Nephron (organoid): Measurements from ENCODE around the gene MGAT4A.

Source experiments
- H3K27ac Mint-ChIP-seq, 3 experiments: 2 replicates each; pipeline ENCODE4 v1.8.0; 2020; ENCODE audit warnings: mixed read lengths in 3 of 3, mild to moderate bottlenecking in 2 of 3, moderate library complexity in 1 of 3
- H3K27me3 Mint-ChIP-seq: 2 replicates; pipeline ENCODE4 v1.8.0; 2021; ENCODE audit warnings: low read depth, mild to moderate bottlenecking, moderate library complexity, mixed read lengths
- H3K36me3 Mint-ChIP-seq: 2 replicates; pipeline ENCODE4 v1.8.0; 2020; ENCODE audit warnings: low read depth, mixed read lengths
- H3K4me1 Mint-ChIP-seq: 2 replicates; pipeline ENCODE4 v1.8.0; 2020; ENCODE audit warnings: mixed read lengths
- H3K4me3 Mint-ChIP-seq, 3 experiments: 2 replicates each; pipeline ENCODE4 v1.8.0; 2020; ENCODE audit warnings: mild to moderate bottlenecking in 3 of 3, mixed read lengths in 3 of 3, moderate library complexity in 2 of 3
- H3K9me3 Mint-ChIP-seq: 2 replicates; pipeline ENCODE4 v1.8.0; 2020; ENCODE audit warnings: mixed read lengths
- TF ChIP-seq, protein P1 (sequence below), 3 experiments: fragments of 200-600 bp; sonication (generic); IDR thresholded peaks; one replicate each; pipeline ENCODE4 v1.5.0; 2021; ENCODE audit warnings: antibody characterized with exemption in 3 of 3; ENCODE audit not compliant: unreplicated experiment in 3 of 3

MGAT4A gene

DNA sequence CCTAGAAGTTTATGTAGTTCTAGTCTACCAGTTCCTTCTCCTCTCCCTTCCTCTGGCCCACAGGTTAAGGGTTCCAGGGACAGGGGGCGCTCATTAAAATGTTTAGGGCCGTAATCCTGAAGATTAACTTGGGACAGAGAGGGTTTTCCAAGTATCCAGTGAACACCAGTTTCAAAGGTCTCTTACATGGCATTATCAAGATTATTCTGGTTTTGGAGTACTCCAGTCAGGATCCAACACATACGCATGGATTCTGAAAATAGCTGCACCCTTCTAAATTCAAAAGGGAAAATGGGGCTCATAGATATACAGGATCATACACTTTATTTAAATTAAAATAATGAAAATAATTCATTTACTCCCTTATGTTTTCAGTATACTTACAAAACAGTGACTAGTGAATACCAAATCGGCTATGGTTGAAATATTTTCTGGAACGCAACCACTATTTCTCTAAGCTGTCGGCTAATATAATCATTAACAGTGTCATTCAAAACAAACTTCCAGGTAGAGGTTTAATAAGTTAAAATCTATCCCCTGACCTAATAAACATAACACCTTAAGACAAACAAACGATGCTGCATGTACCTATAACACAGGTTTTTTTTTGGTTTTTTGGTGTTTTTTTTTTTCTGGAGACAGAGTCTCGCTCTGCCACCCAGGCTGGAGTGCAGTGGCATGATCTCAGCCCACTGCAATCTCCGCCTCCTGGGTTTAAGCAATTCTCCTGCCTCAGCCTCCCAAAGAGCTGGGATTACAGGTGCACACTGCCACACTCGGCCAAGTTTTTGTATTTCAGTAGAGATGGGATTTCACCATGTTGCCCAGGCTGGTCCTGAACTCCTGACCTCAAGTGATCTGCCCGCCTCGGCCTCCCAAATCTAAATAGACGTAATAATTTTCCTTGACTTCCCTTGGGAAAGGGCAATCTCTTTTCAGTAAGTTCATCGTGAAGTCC is 44.7 kb downstream of the MGAT4A start:
- Mint-ChIP-seq H3K4me1 (no peaks in the 10 kb centered on the region), H3K27ac (peak overlapping the region; percentile 86 to 93 (median 87)), H3K27me3 (no peaks in the 10 kb centered on the region), H3K4me3 (no peak overlapping the region), H3K36me3 (no peaks in the 10 kb centered on the region), H3K9me3 (no peaks in the 10 kb centered on the region)
- TF ChIP-seq, protein P1, sequence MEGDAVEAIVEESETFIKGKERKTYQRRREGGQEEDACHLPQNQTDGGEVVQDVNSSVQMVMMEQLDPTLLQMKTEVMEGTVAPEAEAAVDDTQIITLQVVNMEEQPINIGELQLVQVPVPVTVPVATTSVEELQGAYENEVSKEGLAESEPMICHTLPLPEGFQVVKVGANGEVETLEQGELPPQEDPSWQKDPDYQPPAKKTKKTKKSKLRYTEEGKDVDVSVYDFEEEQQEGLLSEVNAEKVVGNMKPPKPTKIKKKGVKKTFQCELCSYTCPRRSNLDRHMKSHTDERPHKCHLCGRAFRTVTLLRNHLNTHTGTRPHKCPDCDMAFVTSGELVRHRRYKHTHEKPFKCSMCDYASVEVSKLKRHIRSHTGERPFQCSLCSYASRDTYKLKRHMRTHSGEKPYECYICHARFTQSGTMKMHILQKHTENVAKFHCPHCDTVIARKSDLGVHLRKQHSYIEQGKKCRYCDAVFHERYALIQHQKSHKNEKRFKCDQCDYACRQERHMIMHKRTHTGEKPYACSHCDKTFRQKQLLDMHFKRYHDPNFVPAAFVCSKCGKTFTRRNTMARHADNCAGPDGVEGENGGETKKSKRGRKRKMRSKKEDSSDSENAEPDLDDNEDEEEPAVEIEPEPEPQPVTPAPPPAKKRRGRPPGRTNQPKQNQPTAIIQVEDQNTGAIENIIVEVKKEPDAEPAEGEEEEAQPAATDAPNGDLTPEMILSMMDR (IDR thresholded peaks at IDR 0.05; ENCODE audit: unreplicated experiment in 3 of 3): no peak

DNA sequence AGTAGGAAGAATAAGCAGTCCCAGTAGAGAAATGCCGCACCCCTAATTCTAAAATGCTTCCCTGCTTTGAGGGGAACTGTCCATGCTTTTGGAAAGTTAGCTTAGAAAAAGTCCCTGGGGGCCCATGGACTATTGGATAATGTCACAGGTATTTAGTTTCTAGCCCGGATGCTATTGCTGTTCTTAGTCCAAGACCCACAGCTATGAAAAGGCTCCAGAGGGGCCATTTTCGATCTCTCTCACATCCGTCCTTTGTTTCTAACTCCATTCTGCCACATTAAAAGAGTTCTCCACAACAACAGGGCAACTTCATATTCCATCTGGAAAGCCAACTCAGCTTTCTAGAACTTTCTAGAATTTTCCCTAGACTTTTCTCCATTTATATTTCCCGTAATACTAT is 47.2 kb downstream of the MGAT4A start:
- no peaks in the 10 kb centered on the region for H3K36me3 Mint-ChIP-seq
- TF ChIP-seq, protein P1 (IDR thresholded peaks at IDR 0.05; ENCODE audit: unreplicated experiment in 3 of 3): no peak
- no peaks in the 10 kb centered on the region for H3K9me3 Mint-ChIP-seq
- peak overlapping the region in 1 of 3 experiments; percentile 59 for H3K27ac Mint-ChIP-seq
- H3K4me3 Mint-ChIP-seq: no peak overlapping the region
- no peaks in the 10 kb centered on the region for H3K4me1 Mint-ChIP-seq
- no peaks in the 10 kb centered on the region for H3K27me3 Mint-ChIP-seq

DNA sequence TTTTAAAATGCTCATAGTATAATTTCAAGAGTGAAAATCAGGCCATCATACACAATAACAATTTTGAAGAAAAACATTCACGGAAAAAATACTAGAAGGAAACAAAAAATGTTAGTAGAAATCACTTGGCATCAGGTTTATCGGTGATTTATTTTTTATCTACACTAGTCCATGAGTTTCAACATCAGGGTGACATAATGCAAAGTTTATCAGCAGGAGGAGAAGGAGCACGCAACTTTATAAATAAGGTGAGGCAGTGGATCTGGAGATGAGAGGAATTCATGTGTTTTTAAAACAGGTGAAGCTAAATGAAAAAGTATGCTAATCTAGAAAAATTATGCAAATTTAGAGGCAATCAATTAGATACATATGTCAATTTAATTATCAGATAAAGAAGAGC is 54.2 kb downstream of the MGAT4A start:
- H3K36me3 Mint-ChIP-seq: peaks cover 22% of the 10 kb centered on the region
- peaks cover 11% of the 10 kb centered on the region for H3K9me3 Mint-ChIP-seq
- H3K4me1 Mint-ChIP-seq: no peaks in the 10 kb centered on the region

DNA sequence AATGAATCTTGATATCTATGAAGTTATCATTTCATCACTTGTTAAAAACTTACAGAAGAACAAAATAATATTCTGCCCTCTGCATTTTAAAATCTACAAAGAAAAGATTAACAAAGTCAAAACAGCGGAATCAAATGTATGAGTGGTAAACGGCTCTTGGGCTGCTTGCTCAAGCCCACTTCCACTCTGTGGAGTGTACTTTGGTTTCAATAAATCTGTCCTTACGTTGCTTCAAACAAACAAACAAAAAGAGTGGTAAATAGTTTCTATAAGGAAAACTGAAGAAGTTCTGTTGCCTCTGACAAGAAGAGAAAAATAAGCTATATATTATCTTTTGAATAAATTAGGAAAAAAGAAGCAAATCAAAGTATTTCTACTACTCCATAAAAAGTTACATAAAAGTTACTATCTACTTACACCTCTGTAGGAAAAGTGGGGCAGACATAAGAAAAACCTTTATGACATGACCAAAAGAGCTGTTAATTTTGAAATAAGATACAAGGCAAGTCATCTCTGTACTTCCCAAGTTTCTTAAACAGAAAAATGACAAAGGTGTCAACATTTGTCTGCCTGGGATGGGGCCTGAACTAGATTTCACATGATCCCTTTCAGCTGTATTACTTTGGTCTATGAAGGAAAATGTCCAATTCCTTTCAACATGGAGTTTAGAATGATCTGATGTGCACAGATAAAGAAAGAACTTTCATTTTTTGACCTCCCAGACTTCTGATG is 56.5 kb downstream of the MGAT4A start:
- no peaks in the 10 kb centered on the region for H3K4me1 Mint-ChIP-seq
- H3K27me3 Mint-ChIP-seq: no peaks in the 10 kb centered on the region
- peaks cover 35% of the 10 kb centered on the region for H3K36me3 Mint-ChIP-seq
- TF ChIP-seq, protein P1 (IDR thresholded peaks at IDR 0.05; ENCODE audit: unreplicated experiment in 3 of 3): no peak
- no peak overlapping the region for H3K4me3 Mint-ChIP-seq
- H3K9me3 Mint-ChIP-seq: peaks cover 23% of the 10 kb centered on the region
- H3K27ac Mint-ChIP-seq: no peak overlapping the region

More for the DNA sequence above, 54.2 kb downstream of the MGAT4A start:
- TF ChIP-seq, protein P1 (IDR thresholded peaks at IDR 0.05; ENCODE audit: unreplicated experiment in 3 of 3): no peak
- Mint-ChIP-seq H3K27me3 (no peaks in the 10 kb centered on the region), H3K4me3 (no peak overlapping the region), H3K27ac (no peak overlapping the region)

DNA sequence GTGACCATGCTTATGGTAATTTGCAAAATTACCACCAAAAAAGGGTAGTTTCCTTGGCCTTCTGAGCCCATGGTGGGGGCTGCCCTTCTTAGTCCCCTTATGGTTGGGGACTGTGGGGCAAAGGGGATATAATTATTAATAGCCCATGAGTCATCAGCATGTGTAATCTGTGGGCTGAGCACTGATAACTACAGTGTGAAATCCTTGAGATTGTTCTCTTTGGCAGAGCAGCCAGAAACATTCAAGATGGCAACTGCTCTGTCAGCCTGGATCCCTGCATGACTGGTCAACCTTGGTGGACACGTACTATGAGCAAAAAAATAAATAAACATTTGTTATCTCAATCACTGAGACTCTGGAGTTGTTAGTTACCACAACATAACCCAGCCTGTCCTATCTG is 61.3 kb downstream of the MGAT4A start:
- no peak overlapping the region for H3K4me3 Mint-ChIP-seq
- H3K27me3 Mint-ChIP-seq: no peaks in the 10 kb centered on the region
- H3K9me3 Mint-ChIP-seq: peaks cover 32% of the 10 kb centered on the region
- no peaks in the 10 kb centered on the region for H3K4me1 Mint-ChIP-seq
- TF ChIP-seq, protein P1 (IDR thresholded peaks at IDR 0.05; ENCODE audit: unreplicated experiment in 3 of 3): no peak
- peaks cover 43% of the 10 kb centered on the region for H3K36me3 Mint-ChIP-seq
- no peak overlapping the region for H3K27ac Mint-ChIP-seq
